ENCODE measurements around the gene KRTAP4-11.
"Not testable (repeated sequence)": the region's sequence is repeated elsewhere in the genome, so short reads cannot be mapped to it uniquely, and the experiment has no call there.

DNA sequence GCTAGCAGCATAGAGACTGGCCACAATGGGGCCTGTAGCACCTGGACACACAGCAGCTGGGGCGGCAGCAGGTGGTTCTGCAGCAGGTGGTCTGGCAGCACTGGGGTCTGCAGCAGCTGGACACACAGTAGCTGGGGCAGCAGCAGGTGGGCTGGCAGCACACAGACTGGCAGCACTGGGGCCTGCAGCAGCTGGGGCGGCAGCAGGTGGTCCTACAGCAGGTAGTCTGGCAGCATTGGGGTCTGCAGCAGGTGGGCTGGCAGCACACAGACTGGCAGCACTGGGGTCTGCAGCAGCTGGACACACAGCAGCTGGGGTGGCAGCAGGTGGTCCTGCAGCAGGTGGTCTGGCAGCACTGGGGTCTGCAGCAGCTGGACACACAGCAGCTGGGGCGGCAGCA lies 42.0 kb upstream of the KRTAP4-11 start:
- TF ChIP-seq EZH2phosphoT487 (IDR thresholded peaks at IDR 0.05; ENCODE audit: borderline replicate concordance); POLR2AphosphoS5 (IDR thresholded peaks at IDR 0.05; ENCODE audit: low read depth, low read length): not testable (repeated sequence)
